ENCODE data around the gene EHD3. TPM values are rescaled to one million over a fixed set of nuclear protein-coding genes. Genes with fewer than 3 reads are reported as not detected.

EHD3 gene
- total and polyA plus RNA-seq, 2 of the 8 experiments (the other 6 are each of a cell fraction or from before 2014, with no cell fraction given) = 9.3 to 12.0 TPM

DNA sequence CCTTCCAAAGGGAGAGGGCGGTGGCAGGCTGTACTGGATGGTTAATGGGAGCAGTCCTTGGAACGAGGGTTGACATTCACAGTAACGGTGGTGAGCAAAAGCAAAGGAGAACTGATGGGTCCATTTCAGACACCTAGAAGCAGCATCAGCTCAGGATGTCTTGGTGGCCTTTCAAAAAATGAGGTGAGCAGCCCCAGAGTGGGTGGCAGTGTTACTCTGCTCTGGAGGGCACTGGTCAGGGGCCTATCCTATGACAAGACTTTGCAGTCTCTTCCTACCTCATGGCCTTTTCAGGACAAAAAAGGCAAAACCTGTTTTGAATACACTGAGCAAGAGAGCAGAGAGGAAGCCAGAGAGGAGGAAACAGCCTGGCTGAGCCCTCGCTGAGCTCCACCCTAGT, 40.1 kb upstream of the EHD3 start:
- Histone ChIP-seq H2BK120ac (replicated peaks; ENCODE audit: low read depth, low read length) (no peak overlapping the region), H4K8ac (ENCODE audit: extremely low read depth, insufficient read depth, low read length) (no peak overlapping the region), H3K79me2 (ENCODE audit: control insufficient read depth in 1 of 2, insufficient read depth in 2 of 2, low read length in 2 of 2) (no peaks in the 10 kb centered on the region), H2BK20ac (ENCODE audit: low read length) (no peak overlapping the region), H2AK5ac (ENCODE audit: low read depth, low read length) (no peak overlapping the region), H4K20me1 (replicated peaks in 1 of 2; ENCODE audit: control insufficient read depth in 1 of 2, insufficient read depth in 2 of 2, low read length in 2 of 2) (no peaks in the 10 kb centered on the region), H3K4me2 (ENCODE audit: insufficient read depth in 1 of 2, low read depth in 2 of 2, low read length in 2 of 2) (no peak overlapping the region), H3K36me3 (ENCODE audit: control insufficient read depth in 2 of 4, insufficient read depth in 4 of 4, low read length in 3 of 4) (no peaks in the 10 kb centered on the region), H3K9me3 (ENCODE audit: insufficient read depth in 2 of 2, low read depth in 1 of 2, low read length in 1 of 2) (no peaks in the 10 kb centered on the region), H3K18ac (ENCODE audit: extremely low read depth, low read length) (no peak overlapping the region), H2BK12ac (ENCODE audit: low read depth, low read length) (no peak overlapping the region), H3K14ac (ENCODE audit: insufficient read length) (no peak overlapping the region), H3K4ac (replicated peaks; ENCODE audit: insufficient read length, low read depth, low read length) (no peak overlapping the region), H4K91ac (replicated peaks; ENCODE audit: insufficient read length, low read length) (no peak overlapping the region), H3K9ac (replicated peaks in 1 of 4; ENCODE audit: extremely low read depth in 1 of 4, low read depth in 3 of 4, low read length in 3 of 4) (no peak overlapping the region), H2AFZ (ENCODE audit: low read length) (0 out of 2 replicates have a peak overlapping the region, but pooled peaks have one; percentile 68), H2BK15ac (ENCODE audit: low read length) (no peak overlapping the region), H2BK5ac (ENCODE audit: low read depth, low read length) (no peak overlapping the region), H3K23me2 (ENCODE audit: low read depth, low read length) (0 out of 2 replicates have a peak, but pooled peaks cover 2% of the 10 kb centered on the region), H3K4me1 (replicated peaks in 1 of 4; ENCODE audit: control insufficient read depth in 3 of 4, insufficient read depth in 4 of 4, low read length in 3 of 4) (no peaks in the 10 kb centered on the region; a peak in 1 of 7 replicates), H3K56ac (replicated peaks; ENCODE audit: insufficient read length, low read depth, low read length) (no peak overlapping the region), H3K4me3 (ENCODE audit: extremely low read depth in 1 of 4, insufficient read depth in 2 of 4, low read depth in 3 of 4, low read length in 4 of 4) (no peak overlapping the region), H3K27ac (ENCODE audit: low read depth, low read length) (no peak overlapping the region), H3K27me3 (replicated peaks in 1 of 4; ENCODE audit: control insufficient read depth in 3 of 4, extremely low read depth in 1 of 4, insufficient read depth in 3 of 4, low read length in 3 of 4) (no peaks in the 10 kb centered on the region; a peak in 1 of 7 replicates), H4K5ac (ENCODE audit: insufficient read length, low read depth, low read length) (no peak overlapping the region), H3K79me1 (ENCODE audit: low read depth, low read length) (no peaks in the 10 kb centered on the region), H3K23ac (ENCODE audit: insufficient read length) (no peak overlapping the region)
- TF ChIP-seq GTF2F1 (IDR thresholded peaks at IDR 0.05; ENCODE audit: borderline replicate concordance, low read depth, low read length) = no peak
- TF ChIP-seq ZNF274 (IDR thresholded peaks at IDR 0.05; ENCODE audit: borderline replicate concordance, extremely low read depth, low read length) = no peak
- CTCF ChIA-PET (ENCODE audit: partially characterized antibody) = interaction anchor here (0.6 to 4.0 kb wide), 21 partner anchors 12 to 515 kb away, joined by 3 to 20 read pairs (median 4); no protein-coding TSS in a partner anchor
- POLR2A ChIA-PET (ENCODE audit: partially characterized antibody) = no interaction called here
- no peak for FAIRE-seq
- peak in 1 of 2 experiments; percentile 35 for DNase-seq (ENCODE audit: low read depth in 1 of 2, low spot score in 2 of 2)
- 89% methylated on average over 4 of the region's 4 CpGs; no CpG with 5 or more reads in 1 of the 2 experiments for WGBS, 2 experiments (ENCODE audit: extremely low coverage in 1 of 2, insufficient coverage in 1 of 2, insufficient read length in 1 of 2, insufficient replicate concordance in 2 of 2, low coverage in 1 of 2, low lambda C conversion rate in 2 of 2, missing lambda C conversion rate in 1 of 2)

Measured in H1 (cell line).